Neural progenitor cell (in vitro differentiated cells): ENCODE data around the gene CD300C. TPM values are rescaled to one million over a fixed set of nuclear protein-coding genes. Genes with fewer than 3 reads are reported as not detected.

Source experiments
- DNase-seq: peaks from one replicate; pipeline ENCODE4 v3.0.0-alpha.2; 2016; ENCODE audit warnings: low spot score
- H2AFZ ChIP-seq: fragments of 200-600 bp; sonication (generic); replicated peaks from 2 replicates; pipeline ENCODE4 v1.6.1; 2016; ENCODE audit warnings: antibody characterized with exemption
- H3F3A ChIP-seq: fragments of 200-600 bp; sonication (generic); 2 replicates; pipeline ENCODE4 v1.6.1; 2016; ENCODE audit warnings: antibody characterized with exemption, low read depth
- H3K27ac ChIP-seq: fragments of 200-600 bp; sonication (generic); 2 replicates; pipeline ENCODE4 v1.5.1; 2016; ENCODE audit warnings: mild to moderate bottlenecking
- H3K27me3 ChIP-seq: fragments of 200-600 bp; sonication (generic); 2 replicates; pipeline ENCODE4 v1.6.1; 2016; ENCODE audit warnings: mild to moderate bottlenecking, moderate library complexity
- H3K36me3 ChIP-seq: fragments of 200-600 bp; sonication (generic); 2 replicates; pipeline ENCODE4 v1.5.1; 2016
- H3K4me1 ChIP-seq: fragments of 200-600 bp; sonication (generic); 2 replicates; pipeline ENCODE4 v1.6.1; 2016; ENCODE audit warnings: mixed run types
- H3K4me2 ChIP-seq: fragments of 200-600 bp; sonication (generic); 2 replicates; pipeline ENCODE4 v1.6.1; 2016
- H3K4me3 ChIP-seq: fragments of 200-600 bp; sonication (generic); 2 replicates; pipeline ENCODE4 v1.5.1; 2016
- H3K79me2 ChIP-seq: fragments of 200-600 bp; sonication (generic); 2 replicates; pipeline ENCODE4 v1.6.1; 2016; ENCODE audit warnings: low read depth
- H3K9ac ChIP-seq: fragments of 200-600 bp; sonication (generic); 2 replicates; pipeline ENCODE4 v1.6.1; 2016
- H3K9me3 ChIP-seq: fragments of 200-600 bp; sonication (generic); 2 replicates; pipeline ENCODE4 v1.5.1; 2016; ENCODE audit warnings: low read depth
- H4K20me1 ChIP-seq: fragments of 200-600 bp; sonication (generic); 2 replicates; pipeline ENCODE4 v1.6.1; 2016; ENCODE audit warnings: low read depth
- H3K27ac Mint-ChIP-seq: 3 replicates; pipeline ENCODE4 v1.8.0; 2021; ENCODE audit warnings: mixed read lengths
- H3K27me3 Mint-ChIP-seq: 2 replicates; pipeline ENCODE4 v1.8.0; 2022; ENCODE audit warnings: low read depth, mild to moderate bottlenecking, inconsistent platforms, moderate library complexity, mixed read lengths; ENCODE audit not compliant: insufficient read depth
- H3K36me3 Mint-ChIP-seq: 3 replicates; pipeline ENCODE4 v1.8.0; 2021; ENCODE audit warnings: mixed read lengths
- H3K4me1 Mint-ChIP-seq: 3 replicates; pipeline ENCODE4 v1.8.0; 2021; ENCODE audit warnings: mixed read lengths
- H3K4me3 Mint-ChIP-seq: 3 replicates; pipeline ENCODE4 v1.8.0; 2021; ENCODE audit warnings: mild to moderate bottlenecking, moderate library complexity, mixed read lengths
- H3K9me3 Mint-ChIP-seq: 3 replicates; pipeline ENCODE4 v1.8.0; 2020; ENCODE audit warnings: mixed read lengths
- CTCF ChIP-seq: fragments of 200-600 bp; sonication (generic); IDR thresholded peaks from 2 replicates; pipeline ENCODE4 v1.5.1; 2017; ENCODE audit warnings: antibody characterized with exemption, mild to moderate bottlenecking
- EZH2 ChIP-seq: fragments of 200-600 bp; sonication (generic); IDR thresholded peaks from 2 replicates; pipeline ENCODE4 v1.6.1; 2017; ENCODE audit warnings: antibody characterized with exemption, mild to moderate bottlenecking, moderate library complexity
- EZH2phosphoT487 ChIP-seq: fragments of 200-600 bp; sonication (generic); IDR thresholded peaks from 2 replicates; pipeline ENCODE4 v1.6.1; 2017; ENCODE audit warnings: antibody characterized with exemption
- total RNA-seq: library from RNA; depleted of rRNA; stranded (reverse); fragments of >200 nt; gene quantifications from 2 replicates; pipeline ENCODE4 v1.2.3, GENCODE V29; 2015; ENCODE audit warnings: low replicate concordance

CD300C gene
- total RNA-seq, 1 donor from 2014 or later, result not detected

DNA sequence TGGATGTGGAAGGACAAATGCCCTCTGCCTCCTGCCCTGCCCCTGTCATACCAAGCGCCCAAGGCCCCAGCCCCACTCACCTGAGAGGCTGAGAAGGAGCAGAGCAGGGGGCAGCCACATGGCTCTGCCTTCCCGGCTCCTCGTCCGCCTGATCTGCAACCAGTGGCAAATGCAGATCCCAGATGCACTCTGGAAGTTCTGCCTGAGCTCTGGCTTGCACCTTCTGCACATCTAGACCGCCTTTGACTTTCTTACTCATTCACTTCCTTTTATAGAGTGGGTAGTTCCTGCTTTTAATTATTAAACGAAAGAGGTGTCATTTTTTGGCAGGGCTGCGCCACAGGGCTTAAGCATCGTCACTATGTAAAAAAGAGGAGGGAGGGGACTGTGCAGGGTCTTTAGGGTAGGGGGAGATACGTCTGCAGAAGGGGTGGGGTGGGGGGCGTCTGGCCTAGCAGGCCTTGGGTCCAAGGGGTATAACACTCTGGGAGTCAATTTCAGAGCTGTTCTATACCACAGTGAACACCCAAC lies 14.6 kb downstream of the CD300C start, which contains the start of gene CD300LB:
Gene CD300LB (minus strand): TSS at position 245 of the 531 bp plus-strand sequence. CDS start 125 bp downstream, at position 120.
- H4K20me1 ChIP-seq, result no peaks in the 10 kb centered on the region
- Mint-ChIP-seq H3K4me3 (no peak within 1 kb of the TSS), H3K4me1 (no peaks in the 10 kb centered on the region), H3K27ac (no peak within 1 kb of the TSS), H3K27me3 (peaks cover 14% of the 10 kb centered on the region), H3K9me3 (peaks cover 6% of the 10 kb centered on the region), H3K36me3 (no peaks in the 10 kb centered on the region)
- no peaks in the 10 kb centered on the region for H3K36me3 ChIP-seq
- H3K4me2 ChIP-seq, result no peak within 1 kb of the TSS
- H3K4me3 ChIP-seq, result no peak within 1 kb of the TSS
- no peak for DNase-seq
- H2AFZ ChIP-seq, result no peak within 1 kb of the TSS
- H3K9me3 ChIP-seq, result no peaks in the 10 kb centered on the region
- H3K4me1 ChIP-seq, result no peaks in the 10 kb centered on the region
- TF ChIP-seq CTCF (no peak), EZH2 (no peak), EZH2phosphoT487 (no peak)
- H3K27me3 ChIP-seq, result peaks cover 17% of the 10 kb centered on the region
- H3K27ac ChIP-seq, result no peak within 1 kb of the TSS
- H3K9ac ChIP-seq, result no peak within 1 kb of the TSS
- no peaks in the 10 kb centered on the region for H3F3A ChIP-seq
- H3K79me2 ChIP-seq, result no peaks in the 10 kb centered on the region

- Histone ChIP-seq H3K79me2 (no peaks in the 10 kb centered on the region), H3K4me2 (no peak overlapping the region), H3K36me3 (no peaks in the 10 kb centered on the region), H3K27me3 (peaks cover 14% of the 10 kb centered on the region), H2AFZ (no peak overlapping the region), H3K4me3 (no peak overlapping the region), H3K4me1 (no peaks in the 10 kb centered on the region), H3K9ac (no peak overlapping the region), H4K20me1 (no peaks in the 10 kb centered on the region), H3K9me3 (no peaks in the 10 kb centered on the region), H3F3A (no peaks in the 10 kb centered on the region), H3K27ac (no peak overlapping the region)
- Mint-ChIP-seq H3K36me3 (no peaks in the 10 kb centered on the region), H3K4me3 (no peak overlapping the region), H3K9me3 (peaks cover 6% of the 10 kb centered on the region), H3K27ac (no peak overlapping the region), H3K4me1 (no peaks in the 10 kb centered on the region), H3K27me3 (peaks cover 17% of the 10 kb centered on the region)
- no peak for DNase-seq
- no peak for TF ChIP-seq EZH2phosphoT487
- no peak for TF ChIP-seq CTCF
- no peak for TF ChIP-seq EZH2
These were observed 15.1 kb downstream of the CD300C start for GRCh38 chr17:74530831-74531150.

- no peaks in the 10 kb centered on the region for H3K79me2 ChIP-seq
- Mint-ChIP-seq H3K27me3 (peaks cover 17% of the 10 kb centered on the region), H3K4me3 (no peak overlapping the region), H3K36me3 (no peaks in the 10 kb centered on the region), H3K27ac (no peak overlapping the region), H3K4me1 (no peaks in the 10 kb centered on the region), H3K9me3 (peaks cover 3% of the 10 kb centered on the region)
- peaks cover 11% of the 10 kb centered on the region for H3K27me3 ChIP-seq
- no peak overlapping the region for H3K4me3 ChIP-seq
- H3K9me3 ChIP-seq, result no peaks in the 10 kb centered on the region
- H3K9ac ChIP-seq, result no peak overlapping the region
- H3K36me3 ChIP-seq, result no peaks in the 10 kb centered on the region
- DNase-seq, result no peak
- TF ChIP-seq CTCF, result no peak
- no peak for TF ChIP-seq EZH2phosphoT487
- no peak for TF ChIP-seq EZH2
- H3K27ac ChIP-seq, result no peak overlapping the region
- no peaks in the 10 kb centered on the region for H3K4me1 ChIP-seq
- no peaks in the 10 kb centered on the region for H3F3A ChIP-seq
- no peak overlapping the region for H2AFZ ChIP-seq
- H4K20me1 ChIP-seq, result no peaks in the 10 kb centered on the region
- no peak overlapping the region for H3K4me2 ChIP-seq
These were observed 16.7 kb downstream of the CD300C start for GRCh38 chr17:74529243-74529642.
